Activated CD4-positive, alpha-beta T cell treated with anti-CD3 and anti-CD28 coated beads, Interleukin-10, Interleukin-2, amounts not matched to agents 100 ng/mL and 50 ng/mL, durations not matched to agents 16 hours and 8 hours (primary cell): Measurements from ENCODE around the gene PPFIA4.
"Not testable (repeated sequence)": the region's sequence is repeated elsewhere in the genome, so short reads cannot be mapped to it uniquely, and the experiment has no call there.

Experiments used
- DNase-seq: peaks from one replicate; pipeline ENCODE4 v3.0.0-alpha.2; 2020

The PPFIA4 gene

DNA sequence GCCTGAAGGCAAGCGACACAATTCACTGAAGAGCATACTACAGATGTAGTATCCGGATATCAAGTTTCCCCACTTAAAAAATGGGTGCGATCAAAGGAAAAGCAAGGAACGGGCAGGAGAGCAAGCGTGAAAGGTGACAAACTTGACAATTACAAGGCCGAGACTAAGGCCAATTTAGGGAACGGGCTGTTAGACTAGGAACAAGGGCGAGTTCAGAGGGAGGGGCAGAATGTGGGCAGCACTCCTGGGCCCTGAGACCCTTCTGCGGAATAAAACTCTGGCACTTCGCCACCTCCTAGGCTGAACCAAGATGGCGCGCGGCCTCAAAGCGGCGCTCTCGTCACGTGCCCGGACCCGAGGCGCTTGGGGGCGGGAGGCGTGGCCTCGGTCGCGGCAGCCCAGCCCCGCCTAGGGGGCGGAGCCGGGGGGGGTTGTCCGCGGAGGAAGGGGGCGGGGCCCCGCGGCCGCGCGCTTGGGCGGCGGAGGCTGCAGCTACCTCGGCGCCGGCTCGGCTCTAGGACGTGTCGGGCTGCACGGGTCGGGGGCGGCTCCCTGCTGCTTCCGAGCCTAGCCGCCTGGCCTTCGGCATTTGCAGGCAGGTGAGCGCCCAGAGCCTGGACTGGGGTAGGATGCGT is at the start of gene PPFIA4:
PPFIA4 (plus strand) TSS at position 461 of the 635 bp plus-strand sequence. CDS start 12,518 bp downstream, outside the sequence.
- peak; percentile 91 for DNase-seq

DNA sequence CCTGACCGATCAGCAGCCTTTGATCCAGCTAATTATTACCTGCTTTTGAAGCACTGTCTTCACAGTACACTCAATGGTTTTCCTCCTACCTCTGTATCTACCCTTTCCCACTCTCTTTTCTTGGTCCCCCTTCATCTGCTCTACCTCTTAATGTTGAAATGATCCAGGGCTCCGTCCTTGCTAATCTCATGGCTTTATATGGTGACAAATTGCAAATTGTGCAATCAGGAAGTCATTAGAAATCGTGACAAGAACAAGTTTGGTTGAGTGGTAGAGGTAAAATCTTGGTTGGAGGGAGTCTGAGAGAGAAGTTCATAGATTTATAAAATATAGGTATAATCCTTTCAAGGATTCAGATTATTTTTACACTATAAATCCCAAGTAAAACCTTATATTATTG is 49.7 kb upstream of the PPFIA4 start:
- DNase-seq, result no peak

GRCh38 chr1:202979459-202979858 is 46.8 kb upstream of the PPFIA4 start:
- no peak for DNase-seq

GRCh38 chr1:202981939-202982338 is 44.4 kb upstream of the PPFIA4 start:
- DNase-seq, result no peak

GRCh38 chr1:202982715-202983430 is 43.4 kb upstream of the PPFIA4 start:
- DNase-seq, result no peak

- not testable (repeated sequence) for DNase-seq
These were observed 40.2 kb upstream of the PPFIA4 start for GRCh38 chr1:202986120-202986519.

DNA sequence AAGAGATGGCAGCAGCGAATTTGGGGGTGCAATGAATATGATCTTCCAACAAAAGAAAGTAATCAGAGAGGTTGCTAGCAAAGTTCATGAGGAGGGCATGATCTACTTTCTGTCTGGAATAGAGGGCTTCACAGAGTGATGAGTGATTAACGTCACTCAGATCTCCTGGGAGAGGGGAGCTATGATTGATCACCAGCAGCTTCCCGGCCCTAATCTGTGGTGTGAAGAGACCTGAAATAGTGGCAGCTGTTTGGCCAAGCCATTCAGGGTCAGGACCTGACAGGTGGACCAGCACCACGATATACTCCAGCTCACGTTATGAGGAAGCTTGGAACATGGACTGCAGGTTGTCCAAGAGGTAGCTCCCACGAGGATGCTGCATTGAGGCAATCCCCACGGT is 39.0 kb upstream of the PPFIA4 start:
- no peak for DNase-seq

DNA sequence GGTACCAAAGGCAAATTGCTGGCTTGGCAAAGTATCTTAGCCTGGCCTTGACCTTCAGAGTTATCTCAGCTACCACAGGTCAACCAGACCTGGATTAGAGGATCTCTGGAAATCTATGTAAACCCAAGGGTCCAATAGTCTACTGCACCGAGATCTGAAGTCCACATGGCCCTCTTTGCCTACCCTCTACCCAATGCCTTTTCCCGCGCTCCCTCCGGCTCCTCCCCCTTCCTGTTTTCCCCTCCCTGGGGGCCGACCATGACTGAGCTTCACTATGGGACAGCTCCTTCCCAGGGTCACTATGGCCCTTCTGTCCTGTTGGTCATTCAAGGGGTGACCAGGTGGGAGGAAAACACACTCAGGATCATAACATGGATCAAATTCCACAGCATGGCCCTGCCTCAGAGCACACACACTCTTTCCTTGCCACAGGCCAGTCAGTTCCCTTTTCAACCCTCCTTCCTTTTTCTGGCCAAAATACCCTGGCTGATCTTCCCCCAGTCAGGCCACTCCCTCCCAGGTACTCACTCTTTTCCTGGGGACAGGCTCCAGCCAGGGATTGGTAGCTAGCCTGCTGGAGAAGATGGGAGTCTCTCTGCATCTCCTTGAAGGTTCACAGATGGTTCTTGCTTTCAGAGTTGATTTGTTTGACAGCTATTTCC is 38.2 kb upstream of the PPFIA4 start:
- DNase-seq, result no peak

DNA sequence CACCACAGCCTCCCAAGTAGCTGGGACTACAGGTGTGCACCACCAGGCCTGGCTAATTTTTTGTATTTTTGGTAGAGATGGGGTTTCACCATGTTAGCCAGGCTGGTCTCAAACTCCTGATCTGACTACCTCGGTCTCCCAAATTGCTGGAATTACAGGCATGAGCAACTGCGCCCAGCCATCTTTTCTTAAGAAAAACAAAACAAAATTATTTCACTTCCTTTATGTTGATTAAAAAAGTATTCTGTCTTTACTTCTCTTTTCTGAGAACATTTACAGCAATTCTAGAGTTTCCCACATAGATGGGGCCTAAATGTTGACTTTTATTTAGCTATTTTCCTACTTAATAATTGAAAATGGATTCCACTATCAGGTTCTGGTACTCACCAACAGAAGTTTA is 36.4 kb upstream of the PPFIA4 start:
- DNase-seq, result no peak

GRCh38 chr1:202991112-202991511 is 35.2 kb upstream of the PPFIA4 start:
- DNase-seq, result no peak

- DNase-seq, result no peak
These were observed 31.5 kb upstream of the PPFIA4 start for GRCh38 chr1:202994756-202995155.

DNA sequence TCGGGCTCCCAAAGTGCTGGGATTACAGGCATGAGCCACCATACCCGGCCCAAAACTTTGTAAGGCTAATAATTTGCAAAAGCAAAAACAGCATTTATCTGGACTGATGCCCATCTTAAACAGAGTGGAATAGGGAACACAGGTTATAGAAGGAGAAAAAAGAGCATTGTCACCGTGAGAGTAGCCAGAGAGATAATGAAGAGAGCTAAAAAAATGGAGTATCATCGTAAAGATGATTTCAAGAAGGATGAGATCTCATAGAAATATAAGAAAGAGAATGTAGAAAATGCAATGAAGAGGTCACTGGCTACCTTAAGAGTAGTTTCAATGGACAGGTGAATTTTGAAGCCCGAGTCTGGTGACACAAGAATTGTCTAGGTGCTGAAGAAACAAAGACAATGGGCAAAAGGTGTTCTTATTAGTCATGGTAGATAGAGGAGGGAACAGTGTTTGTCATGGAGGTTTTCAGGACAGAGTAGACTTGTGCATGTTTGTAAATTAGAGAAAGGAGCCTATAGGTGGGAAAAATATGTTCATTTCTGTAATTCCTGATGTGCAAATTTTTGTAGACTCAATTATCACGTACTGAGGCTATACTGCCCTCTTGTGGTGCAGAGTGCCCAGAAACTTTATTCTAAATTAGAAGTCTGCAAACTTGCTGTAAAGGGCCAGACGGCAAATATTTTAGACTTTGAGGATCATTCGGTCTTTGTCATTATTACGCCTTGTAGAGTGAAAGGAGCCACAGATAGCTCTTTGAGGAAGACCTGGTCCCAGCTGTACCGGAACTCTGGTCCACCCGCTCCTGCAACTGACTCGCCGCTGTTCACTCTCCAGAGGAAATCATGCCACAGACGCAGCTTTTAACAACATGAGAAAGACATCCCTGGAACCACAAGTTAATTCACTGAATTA is 27.2 kb upstream of the PPFIA4 start:
- peak; percentile 67 for DNase-seq

GRCh38 chr1:203000217-203000944 is 25.9 kb upstream of the PPFIA4 start:
- no peak for DNase-seq

- DNase-seq, result no peak
These were observed 24.3 kb upstream of the PPFIA4 start for GRCh38 chr1:203001986-203002385.

DNA sequence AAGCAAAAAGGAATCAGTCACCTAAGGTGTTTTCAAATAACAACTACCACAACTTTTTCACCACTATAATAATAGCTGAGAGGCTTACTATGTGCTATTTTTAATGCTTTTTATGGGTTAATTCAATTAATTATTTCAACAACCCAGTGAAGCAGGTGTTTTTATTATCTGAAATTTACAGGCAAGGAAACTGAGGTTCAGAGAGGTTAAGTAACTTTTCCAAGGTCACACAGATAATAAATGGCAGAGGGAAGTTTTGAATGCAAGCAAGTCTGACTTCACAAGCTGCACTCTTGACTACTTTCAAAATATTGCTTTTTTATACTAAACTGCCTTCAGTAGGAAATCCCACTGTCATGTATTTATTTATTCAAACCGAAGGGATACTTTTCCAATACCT is 23.3 kb upstream of the PPFIA4 start:
- no peak for DNase-seq

- DNase-seq, result not testable (repeated sequence)
These were observed 20.7 kb upstream of the PPFIA4 start for GRCh38 chr1:203005395-203006142.

DNA sequence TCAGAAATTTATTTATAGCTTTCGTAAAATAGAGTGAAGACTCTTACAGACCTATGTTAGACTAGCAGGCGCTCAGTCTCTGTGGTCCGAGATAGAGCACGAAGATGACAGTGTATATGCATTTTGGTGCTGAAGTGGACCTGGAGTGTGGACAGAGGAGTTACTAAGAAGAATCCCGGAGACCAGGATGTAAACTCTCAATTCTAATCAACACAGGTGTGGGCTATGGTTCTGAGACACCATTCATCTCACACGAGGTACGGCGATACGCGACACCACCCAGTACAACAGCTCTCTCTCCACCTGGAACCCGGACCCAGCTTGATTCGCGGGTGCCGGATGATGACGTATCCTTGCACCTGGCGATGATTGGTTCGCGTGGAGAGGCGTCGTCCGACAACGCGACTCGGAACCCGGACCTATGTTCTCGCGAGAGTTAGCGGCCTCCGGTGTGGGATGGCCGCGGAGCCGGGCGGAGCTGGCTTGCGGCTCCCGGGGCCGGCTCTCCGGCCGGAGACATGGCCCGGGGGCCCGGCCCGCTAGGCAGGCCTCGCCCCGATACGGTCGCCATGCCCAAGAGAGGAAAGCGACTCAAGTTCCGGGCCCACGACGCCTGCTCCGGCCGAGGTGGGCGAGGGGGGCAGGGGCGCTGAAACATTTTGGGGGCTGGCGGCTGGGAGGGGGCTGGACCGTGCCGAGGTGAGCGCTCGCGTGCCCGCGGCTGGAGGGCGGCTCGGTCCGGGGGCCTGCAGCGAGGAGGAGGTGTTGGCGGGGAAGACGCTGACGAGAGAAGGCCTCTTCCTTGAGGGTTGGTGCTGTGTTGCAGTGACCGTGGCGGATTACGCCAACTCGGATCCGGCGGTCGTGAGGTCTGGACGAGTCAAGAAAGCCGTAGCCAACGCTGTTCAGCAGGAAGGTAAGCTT is 19.1 kb upstream of the PPFIA4 start, which contains the start of gene TMEM183A:
TMEM183A (plus strand) TSS at position 427 of the 924 bp plus-strand sequence; CDS start at position 519, 92 bp downstream.
- peak; percentile 99 for DNase-seq

DNA sequence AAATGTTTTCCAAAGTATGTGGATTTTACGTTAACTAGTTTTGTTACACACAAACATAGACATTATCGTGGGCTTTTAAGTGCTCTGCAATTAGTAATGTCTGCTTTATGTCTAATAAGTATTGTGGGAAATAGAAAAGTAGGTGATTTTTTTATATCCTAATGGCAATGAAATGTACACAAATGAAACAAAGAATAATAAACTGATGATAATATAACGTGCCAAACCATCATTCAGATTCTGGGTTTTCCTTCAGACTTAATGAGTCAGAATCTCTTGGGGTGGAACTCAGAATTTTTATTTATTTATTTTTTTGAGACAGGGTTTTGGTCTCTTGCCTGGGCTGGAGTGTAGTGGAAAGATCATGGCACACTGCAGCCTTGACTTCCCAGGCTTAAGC is 17.1 kb upstream of the PPFIA4 start:
- no peak for DNase-seq

DNA sequence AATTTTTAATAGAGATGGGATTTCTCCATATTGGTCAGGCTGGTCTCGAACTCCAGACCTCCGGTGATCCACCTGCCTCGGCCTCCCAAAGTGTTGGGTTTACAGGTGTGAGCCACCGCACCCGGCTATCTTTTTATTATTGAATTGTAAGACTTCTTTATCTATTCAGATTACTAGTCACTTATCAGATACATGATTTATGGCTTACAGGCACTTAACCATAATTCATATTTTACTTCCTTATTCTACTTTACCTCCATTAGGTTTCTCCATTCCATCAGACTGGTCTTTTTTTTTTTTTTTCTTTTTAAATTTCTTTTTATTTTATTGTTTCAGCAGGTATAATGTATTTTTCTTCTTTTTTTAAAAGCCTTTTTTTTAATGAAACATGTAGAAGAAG is 14.7 kb upstream of the PPFIA4 start:
- no peak for DNase-seq

DNA sequence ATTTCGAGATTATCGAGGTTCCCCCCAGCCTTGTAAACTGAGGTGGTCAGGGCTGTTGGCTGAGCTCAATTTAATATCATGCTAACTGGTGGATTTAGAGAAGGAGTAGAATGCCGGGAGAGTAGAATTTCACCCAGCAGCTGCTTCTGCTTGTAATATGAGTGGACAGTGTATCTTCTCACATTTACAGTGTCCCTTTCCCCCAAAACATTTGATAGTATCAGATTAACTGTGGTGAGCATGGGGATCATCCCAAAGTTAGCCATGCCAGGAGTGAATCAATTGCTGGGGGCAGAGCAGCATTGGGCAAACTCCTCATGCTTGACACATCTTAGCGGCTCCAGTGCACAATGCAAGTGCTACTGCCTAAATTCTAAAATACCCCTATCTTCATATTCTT is 9.2 kb upstream of the PPFIA4 start:
- DNase-seq, result no peak
